ENCODE results near the gene NTNG2. TPM values are rescaled to one million over a fixed set of nuclear protein-coding genes. Genes with fewer than 3 reads are reported as not detected.

The NTNG2 gene
- total RNA-seq, 1 donor from 2014 or later, result 1.0 TPM

DNA sequence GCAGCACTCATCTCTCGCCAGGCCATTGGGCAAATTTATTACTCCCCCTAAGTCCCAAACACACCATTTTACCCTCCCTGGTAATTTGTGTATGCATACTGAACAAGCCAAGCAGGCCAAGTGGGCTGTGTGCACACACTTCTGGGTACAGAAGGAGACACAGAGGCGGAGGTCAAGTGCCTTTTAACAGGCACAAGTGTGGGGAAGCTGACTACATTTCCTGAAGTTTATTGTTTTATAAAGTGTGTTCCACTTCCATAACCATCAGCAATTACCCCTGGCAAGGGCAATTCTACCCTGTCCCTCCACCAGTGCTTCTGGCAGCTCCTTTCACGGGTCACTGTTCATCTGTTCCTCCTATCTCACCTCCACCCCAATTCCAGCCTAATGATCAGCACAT lies 99.0 kb downstream of the NTNG2 start:
- Mint-ChIP-seq H3K4me1 (peaks cover 3% of the 10 kb centered on the region), H3K4me3 (no peak overlapping the region)
- H4K20me1 ChIP-seq (ENCODE audit: low read depth), result peaks cover 4% of the 10 kb centered on the region

GRCh38 chr9:132266017-132266416 lies 104.2 kb downstream of the NTNG2 start:
- Histone ChIP-seq H3K27ac (no peak overlapping the region), H3K4me2 (no peak overlapping the region)

More for the DNA sequence above, 99.0 kb downstream of the NTNG2 start:
- Mint-ChIP-seq H3K27ac (no peak overlapping the region), H3K27me3 (ENCODE audit: insufficient read depth, low read depth) (peaks cover 9% of the 10 kb centered on the region), H3K9me3 (no peaks in the 10 kb centered on the region), H3K36me3 (peaks cover 5% of the 10 kb centered on the region)
- DNase-seq (ENCODE audit: low spot score), result no peak
- H3K36me3 ChIP-seq, result no peaks in the 10 kb centered on the region
- no peaks in the 10 kb centered on the region for H3K27me3 ChIP-seq
- H3K9me3 ChIP-seq (ENCODE audit: low read depth), result no peaks in the 10 kb centered on the region
- H3K79me2 ChIP-seq (ENCODE audit: low read depth), result no peaks in the 10 kb centered on the region
- peaks cover 4% of the 10 kb centered on the region for H3F3A ChIP-seq (ENCODE audit: low read depth)
- H3K9ac ChIP-seq, result no peak overlapping the region
- H3K4me3 ChIP-seq, result no peak overlapping the region
- no peak overlapping the region for H3K27ac ChIP-seq
- H3K4me1 ChIP-seq, result no peaks in the 10 kb centered on the region
- no peak for TF ChIP-seq EZH2phosphoT487 (IDR thresholded peaks at IDR 0.05)
- TF ChIP-seq CTCF (IDR thresholded peaks at IDR 0.05), result no peak
- no peak for TF ChIP-seq EZH2 (IDR thresholded peaks at IDR 0.05)
- H3K4me2 ChIP-seq, result no peak overlapping the region
- no peak overlapping the region for H2AFZ ChIP-seq (replicated peaks)

DNA sequence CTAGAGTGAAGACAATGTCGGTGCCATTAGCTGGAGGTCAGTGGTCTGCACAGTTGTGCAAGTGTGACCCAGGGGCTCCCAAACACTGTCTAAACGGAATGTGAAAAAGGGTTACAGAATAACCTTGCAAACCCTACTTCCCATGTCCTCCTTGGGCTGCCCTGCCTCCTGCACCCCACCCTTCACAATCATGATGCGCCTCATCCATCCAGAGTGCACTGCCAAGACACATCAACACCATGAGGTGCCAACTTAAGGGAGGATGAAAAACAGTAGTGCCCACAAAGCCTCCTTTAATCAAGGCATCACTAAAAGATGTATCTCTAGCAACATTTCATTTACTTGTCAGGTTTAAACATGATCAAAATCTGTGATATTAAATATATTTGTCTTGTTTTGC lies 105.8 kb downstream of the NTNG2 start:
- no peaks in the 10 kb centered on the region for H3K4me1 Mint-ChIP-seq
- H3F3A ChIP-seq (ENCODE audit: low read depth), result peaks cover 8% of the 10 kb centered on the region
- H3K36me3 ChIP-seq, result no peaks in the 10 kb centered on the region
- no peaks in the 10 kb centered on the region for H3K9me3 Mint-ChIP-seq
- H3K9me3 ChIP-seq (ENCODE audit: low read depth), result no peaks in the 10 kb centered on the region
- no peak overlapping the region for H3K4me2 ChIP-seq
- H3K27ac ChIP-seq, result no peak overlapping the region
- no peaks in the 10 kb centered on the region for H3K27me3 ChIP-seq
- no peak for DNase-seq (ENCODE audit: low spot score)
- peaks cover 4% of the 10 kb centered on the region for H4K20me1 ChIP-seq (ENCODE audit: low read depth)
- H3K9ac ChIP-seq, result no peak overlapping the region
- H3K36me3 Mint-ChIP-seq, result peaks cover 16% of the 10 kb centered on the region
- H3K27ac Mint-ChIP-seq, result no peak overlapping the region
- no peaks in the 10 kb centered on the region for H3K4me1 ChIP-seq
- H3K4me3 ChIP-seq, result no peak overlapping the region
- no peak overlapping the region for H2AFZ ChIP-seq (replicated peaks)
- peaks cover 3% of the 10 kb centered on the region for H3K27me3 Mint-ChIP-seq (ENCODE audit: insufficient read depth, low read depth)
- TF ChIP-seq EZH2 (IDR thresholded peaks at IDR 0.05), result no peak
- TF ChIP-seq CTCF (IDR thresholded peaks at IDR 0.05), result no peak
- TF ChIP-seq EZH2phosphoT487 (IDR thresholded peaks at IDR 0.05), result no peak
- H3K4me3 Mint-ChIP-seq, result no peak overlapping the region
- no peaks in the 10 kb centered on the region for H3K79me2 ChIP-seq (ENCODE audit: low read depth)

More at GRCh38 chr9:132266017-132266416, 104.2 kb downstream of the NTNG2 start:
- DNase-seq (ENCODE audit: low spot score), result no peak
- Histone ChIP-seq H3K36me3 (no peaks in the 10 kb centered on the region), H2AFZ (replicated peaks) (no peak overlapping the region), H3K4me1 (no peaks in the 10 kb centered on the region), H3K9ac (no peak overlapping the region), H3K79me2 (ENCODE audit: low read depth) (no peaks in the 10 kb centered on the region), H3K9me3 (ENCODE audit: low read depth) (no peaks in the 10 kb centered on the region), H3K4me3 (no peak overlapping the region), H4K20me1 (ENCODE audit: low read depth) (peaks cover 4% of the 10 kb centered on the region), H3K27me3 (no peaks in the 10 kb centered on the region), H3F3A (ENCODE audit: low read depth) (peaks cover 8% of the 10 kb centered on the region)
- peaks cover 3% of the 10 kb centered on the region for H3K27me3 Mint-ChIP-seq (ENCODE audit: insufficient read depth, low read depth)
- H3K36me3 Mint-ChIP-seq, result peaks cover 12% of the 10 kb centered on the region
- H3K9me3 Mint-ChIP-seq, result no peaks in the 10 kb centered on the region
- no peak overlapping the region for H3K4me3 Mint-ChIP-seq
- no peak overlapping the region for H3K27ac Mint-ChIP-seq
- no peaks in the 10 kb centered on the region for H3K4me1 Mint-ChIP-seq
- no peak for TF ChIP-seq CTCF (IDR thresholded peaks at IDR 0.05)
- no peak for TF ChIP-seq EZH2phosphoT487 (IDR thresholded peaks at IDR 0.05)
- no peak for TF ChIP-seq EZH2 (IDR thresholded peaks at IDR 0.05)
